Heart right ventricle (tissue), 16 donors: Measurements from ENCODE around the gene MED28. TPM values are rescaled to one million over a fixed set of nuclear protein-coding genes. Genes with fewer than 3 reads are reported as not detected.

Experiments
- ATAC-seq, 8 donors: fragments of 200-7000 bp; cut with Tn5 transposase; one replicate each; pipeline ENCODE4 v1.9.1; 2020; ENCODE audit warnings: mild to moderate bottlenecking in 8 of 8, moderate library complexity in 8 of 8, moderate number of reproducible peaks in 1 of 8
- DNase-seq, 2 donors: peaks; one replicate each; pipeline ENCODE4 v3.0.0-alpha.2; 2020
- H3K27ac ChIP-seq, 10 donors: fragments of 200-600 bp; sonication (generic) in 2 of 10; one replicate each; pipeline versions ENCODE4 v1.5.0 to v1.8.0; 2020 to 2022; ENCODE audit warnings: mild to moderate bottlenecking in 3 of 10
- H3K27me3 ChIP-seq, 7 donors: fragments of 200-600 bp; one replicate each; pipeline ENCODE4 v1.8.0; 2021 to 2022; ENCODE audit warnings: mild to moderate bottlenecking in 2 of 7
- H3K36me3 ChIP-seq, 9 donors: fragments of 200-600 bp; sonication (generic) in 1 of 9; one replicate each; pipeline versions ENCODE4 v1.5.0 to v1.8.0; 2020 to 2022; ENCODE audit warnings: mild to moderate bottlenecking in 2 of 9
- H3K4me1 ChIP-seq, 9 donors: fragments of 200-600 bp; sonication (generic) in 1 of 9; one replicate each; pipeline versions ENCODE4 v1.5.0 to v1.8.0; 2020 to 2022; ENCODE audit warnings: mild to moderate bottlenecking in 4 of 9
- H3K4me3 ChIP-seq, 10 donors: fragments of 200-600 bp; sonication (generic) in 2 of 10; one replicate each; pipeline versions ENCODE4 v1.5.0 to v1.8.0; 2020 to 2022; ENCODE audit warnings: mild to moderate bottlenecking in 7 of 10, moderate library complexity in 2 of 10
- H3K9me3 ChIP-seq, 11 donors: fragments of 200-600 bp in 10 of 11; sonication (generic) in 2 of 11; one replicate each; pipeline versions ENCODE4 v1.5.0 to v1.8.0; 2013 to 2022; ENCODE audit warnings: mild to moderate bottlenecking in 2 of 11, control low read depth in 1 of 11, moderate library complexity in 1 of 11
- WGBS, 2 donors: extraction: QIAGEN DNeasy Blood & Tissue Kit; methylation state at CpG; one replicate each; pipeline ENCODE4 v1.1.7; 2013; ENCODE audit warnings: inconsistent platforms in 1 of 2; 5-methylcytosine and 5-hydroxymethylcytosine counted together
- intact Hi-C, 10 donors: fragments of 100-400 bp; cut with DNase I; formaldehyde crosslinking; loops; one replicate each; pipeline versions ENCODE4 v1.11.1 to v1.14.2; 2022
- polyA plus RNA-seq, 2 donors: library from polyadenylated mRNA; stranded (reverse); fragments of 200-250 nt; gene quantifications; one replicate each; pipeline ENCODE4 v1.2.3, GENCODE V29; 2013
- total RNA-seq, 10 donors: library from RNA; stranded (reverse); fragmentation: NEBNext Ultra II Directional in 3 of 10; extraction: Animal tissue kit (Norgen Biotek cat#: 25700) in 3 of 10; gene quantifications; one replicate each; pipeline versions ENCODE4 v1.2.1 to v1.2.4, GENCODE V29; 2021 to 2023
- TF ChIP-seq, protein P1 (sequence below), 9 donors: fragments of 200-600 bp; sonication (generic) in 2 of 9; IDR thresholded peaks; one replicate each; pipeline versions ENCODE4 v1.5.0 to v1.8.0; 2021 to 2022; ENCODE audit warnings: antibody characterized with exemption in 9 of 9, mild to moderate bottlenecking in 5 of 9, moderate library complexity in 1 of 9
- donor health status: Arrhythmogenic right ventricular cardiomyopathy.
- donor health status: ischemic (EF 13 %, LVEDD 7.1; RV severe dilation, severe dysfunction).
- donor health status: healthy with polysubstance abuse.
- donor health status: DM: no; HTN: yes; CAD: no.
- donor health status: DM: no; HTN: no; CAD: no.
- donor health status: ischemic (EF 25% LVEDD 6.9; RV normal size, moderate dysfunction).
- donor health status: ischemic (EF 25% LVEDD 5.7; RV mildly dilated, moderate dysfunction).
- donor health status: healthy.
- donor health status: DM: yes; HTN: yes; CAD: no.
- donor health status: Ischemic cardiomyopathy.
- donor health status: ischemic (EF 35%, LVEDD 5.7; RV mildly dilated, moderate dysfunction).
- donor health status: nonischemic (EF 11% LVEDD 7.7; RV severe dilation, severe dysfunction).
- donor health status: DM: yes; HTN: yes; CAD: no.
- donor health status: PGD.
- donor health status: ischemic (EF 29% LVEDD 5.4; RV normal size, mild dysfunction).
- donor health status: nonischemic (EF 23%, LVEDD 6.1; RV moderate dilation, normal function).

The MED28 gene
- total and polyA plus RNA-seq, 12 donors: 6.3 to 23.1 (median 17.0) TPM

DNA sequence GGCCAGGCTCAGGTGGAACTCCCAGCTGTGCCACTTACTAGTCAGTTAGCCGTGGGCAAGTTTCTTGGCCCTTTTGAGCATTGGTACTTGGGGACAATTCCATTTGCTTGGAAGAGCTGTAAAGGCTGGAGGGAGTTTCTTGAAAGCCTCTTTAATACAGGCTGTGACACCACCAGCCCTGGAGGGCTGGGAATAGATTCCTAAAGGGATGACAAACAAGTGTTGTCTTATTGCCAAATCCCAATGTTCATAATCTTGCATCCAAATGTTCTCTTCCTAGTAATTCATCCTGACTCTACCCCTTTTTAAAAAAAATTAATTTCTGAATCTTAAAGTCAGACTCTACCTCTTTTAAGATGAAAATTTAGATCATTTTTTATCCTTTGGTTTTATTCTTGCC is 14.6 kb upstream of the MED28 start:
- no peak for DNase-seq
- ATAC-seq: no peak
- H3K36me3 ChIP-seq: peaks cover 0 to 100% (median 51%) of the 10 kb centered on the region in 9 donors
- intact Hi-C loops: no loop called here
- TF ChIP-seq, protein P1, sequence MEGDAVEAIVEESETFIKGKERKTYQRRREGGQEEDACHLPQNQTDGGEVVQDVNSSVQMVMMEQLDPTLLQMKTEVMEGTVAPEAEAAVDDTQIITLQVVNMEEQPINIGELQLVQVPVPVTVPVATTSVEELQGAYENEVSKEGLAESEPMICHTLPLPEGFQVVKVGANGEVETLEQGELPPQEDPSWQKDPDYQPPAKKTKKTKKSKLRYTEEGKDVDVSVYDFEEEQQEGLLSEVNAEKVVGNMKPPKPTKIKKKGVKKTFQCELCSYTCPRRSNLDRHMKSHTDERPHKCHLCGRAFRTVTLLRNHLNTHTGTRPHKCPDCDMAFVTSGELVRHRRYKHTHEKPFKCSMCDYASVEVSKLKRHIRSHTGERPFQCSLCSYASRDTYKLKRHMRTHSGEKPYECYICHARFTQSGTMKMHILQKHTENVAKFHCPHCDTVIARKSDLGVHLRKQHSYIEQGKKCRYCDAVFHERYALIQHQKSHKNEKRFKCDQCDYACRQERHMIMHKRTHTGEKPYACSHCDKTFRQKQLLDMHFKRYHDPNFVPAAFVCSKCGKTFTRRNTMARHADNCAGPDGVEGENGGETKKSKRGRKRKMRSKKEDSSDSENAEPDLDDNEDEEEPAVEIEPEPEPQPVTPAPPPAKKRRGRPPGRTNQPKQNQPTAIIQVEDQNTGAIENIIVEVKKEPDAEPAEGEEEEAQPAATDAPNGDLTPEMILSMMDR (IDR thresholded peaks at IDR 0.05): no peak
- H3K27me3 ChIP-seq: no peaks in the 10 kb centered on the region
- WGBS, 2 donors: 50 to 92% methylated on average over 1 of the region's 1 CpG
- no peak overlapping the region for H3K27ac ChIP-seq
- no peak overlapping the region for H3K4me3 ChIP-seq
- H3K9me3 ChIP-seq: no peaks in the 10 kb centered on the region
- peaks cover 0 to 26% (median 4%) of the 10 kb centered on the region in 9 donors for H3K4me1 ChIP-seq

DNA sequence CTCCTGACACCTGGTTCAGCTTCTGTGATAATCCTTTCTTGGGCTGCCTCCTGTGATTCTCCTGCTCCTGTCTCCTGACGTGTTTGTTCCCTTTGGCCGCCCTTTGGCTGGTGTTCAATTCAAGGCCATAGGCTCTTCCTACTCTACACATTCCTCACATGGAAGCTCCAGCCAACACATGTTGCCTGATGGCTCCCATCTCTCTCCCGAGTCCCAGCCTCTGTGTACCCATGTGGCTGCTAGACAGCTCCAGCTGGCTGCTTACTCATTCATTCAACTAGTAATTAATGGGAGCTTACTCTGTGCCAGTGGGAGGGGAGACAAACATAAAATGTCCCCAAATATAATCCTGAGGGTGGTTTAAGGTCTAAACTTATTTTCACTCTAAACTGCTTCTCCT is 9.2 kb upstream of the MED28 start:
- 74 to 81% methylated on average over 3 of the region's 3 CpGs for WGBS, 2 donors
- TF ChIP-seq, protein P1 (IDR thresholded peaks at IDR 0.05): no peak
- Histone ChIP-seq H3K27ac (no peak overlapping the region), H3K36me3 (peaks cover 0 to 89% (median 46%) of the 10 kb centered on the region in 9 donors), H3K4me3 (no peak overlapping the region), H3K27me3 (no peaks in the 10 kb centered on the region), H3K9me3 (no peaks in the 10 kb centered on the region), H3K4me1 (peaks cover 0 to 5% (median 0%) of the 10 kb centered on the region in 9 donors)
- intact Hi-C loops: no loop called here
- ATAC-seq (no peak), DNase-seq (no peak)

- WGBS, 2 donors: 1 to 2% methylated on average over 23 of the region's 23 CpGs
- H3K4me3 ChIP-seq: peak overlapping the region; percentile 66 to 100 (median 87)
Measured at GRCh38 chr4:17613761-17614415, 553 bp upstream of the MED28 start.

GRCh38 chr4:17616283-17616682 is 1.8 kb downstream of the MED28 start:
- intact Hi-C loops: loop anchor here in 4 of 10 donors (5.0 to 10.0 kb wide), 3 partner anchors 39 to 199 kb away; partner anchors contain the start of genes LAP3 (in 2 of the 4), DCAF16 (in 1 of the 4) and NCAPG (in 1 of the 4)
- no peak overlapping the region for H3K27ac ChIP-seq
- no peaks in the 10 kb centered on the region for H3K27me3 ChIP-seq
- 64 to 65% methylated on average over 5 of the region's 5 CpGs for WGBS, 2 donors
- no peaks in the 10 kb centered on the region for H3K9me3 ChIP-seq
- H3K4me3 ChIP-seq: peak overlapping the region in 5 of 10 donors; percentile 81 to 100 (median 93)
- TF ChIP-seq, protein P1 (IDR thresholded peaks at IDR 0.05): no peak
- DNase-seq (no peak), ATAC-seq (no peak)
- H3K4me1 ChIP-seq: peaks cover 10 to 55% (median 48%) of the 10 kb centered on the region in 9 donors
- peaks cover 0 to 51% (median 8%) of the 10 kb centered on the region in 9 donors for H3K36me3 ChIP-seq

More at GRCh38 chr4:17613761-17614415, 553 bp upstream of the MED28 start:
- DNase-seq (no peak), ATAC-seq (peak; percentile 65 to 79 (median 70))
- Histone ChIP-seq H3K4me1 (peaks cover 10 to 43% (median 39%) of the 10 kb centered on the region in 9 donors), H3K27ac (peak overlapping the region; percentile 43 to 98 (median 84)), H3K36me3 (peaks cover 0 to 30% (median 6%) of the 10 kb centered on the region in 9 donors), H3K27me3 (no peaks in the 10 kb centered on the region), H3K9me3 (no peaks in the 10 kb centered on the region)
- TF ChIP-seq, protein P1 (IDR thresholded peaks at IDR 0.05): no peak
- intact Hi-C loops: loop anchor here in 6 of 10 donors (2.0 to 10.0 kb wide), 6 partner anchors 33 to 201 kb away; partner anchors contain the start of genes LAP3 (in 4 of the 6), DCAF16 (in 1 of the 6) and NCAPG (in 1 of the 6)
